Measurements from ENCODE around the gene SOD1.
"Not testable (repeated sequence)": the region's sequence is repeated elsewhere in the genome, so short reads cannot be mapped to it uniquely, and the experiment has no call there.

Gene SOD1

DNA sequence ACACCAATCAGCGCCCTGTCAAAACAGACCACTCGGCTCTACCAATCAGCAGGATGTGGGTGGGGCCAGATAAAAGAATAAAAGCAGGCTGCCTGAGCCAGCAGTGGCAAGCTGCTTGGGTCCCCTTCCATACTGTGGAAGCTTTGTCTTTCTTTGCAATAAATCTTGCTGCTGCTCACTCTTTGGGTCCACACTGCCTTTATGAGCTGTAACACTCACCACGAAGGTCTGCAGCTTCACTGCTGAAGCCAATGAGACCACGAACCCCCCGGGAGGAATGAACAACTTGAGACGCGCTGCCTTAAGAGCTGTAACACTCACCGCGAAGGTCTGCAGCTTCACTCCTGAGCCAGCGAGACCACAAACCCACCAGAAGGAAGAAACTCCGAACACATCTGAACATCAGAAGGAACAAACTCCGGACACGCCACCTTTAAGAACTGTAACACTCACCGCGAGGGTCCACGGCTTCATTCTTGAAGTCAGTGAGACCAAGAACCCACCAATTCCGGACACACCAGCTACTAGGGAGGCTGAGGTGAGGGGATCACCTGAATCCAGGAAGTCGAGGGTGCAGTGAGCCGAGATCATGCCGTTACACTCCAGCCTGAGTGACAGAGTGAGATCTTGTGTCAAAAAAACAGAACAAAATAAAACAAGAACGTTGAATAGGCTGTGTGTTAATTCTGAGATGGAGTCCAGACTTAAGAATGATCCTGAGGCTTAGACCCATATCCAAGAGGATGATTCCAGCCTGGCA, 4.5 kb upstream of the SOD1 start:
- DNase-seq (ENCODE audit: low spot score), result not testable (repeated sequence)

DNA sequence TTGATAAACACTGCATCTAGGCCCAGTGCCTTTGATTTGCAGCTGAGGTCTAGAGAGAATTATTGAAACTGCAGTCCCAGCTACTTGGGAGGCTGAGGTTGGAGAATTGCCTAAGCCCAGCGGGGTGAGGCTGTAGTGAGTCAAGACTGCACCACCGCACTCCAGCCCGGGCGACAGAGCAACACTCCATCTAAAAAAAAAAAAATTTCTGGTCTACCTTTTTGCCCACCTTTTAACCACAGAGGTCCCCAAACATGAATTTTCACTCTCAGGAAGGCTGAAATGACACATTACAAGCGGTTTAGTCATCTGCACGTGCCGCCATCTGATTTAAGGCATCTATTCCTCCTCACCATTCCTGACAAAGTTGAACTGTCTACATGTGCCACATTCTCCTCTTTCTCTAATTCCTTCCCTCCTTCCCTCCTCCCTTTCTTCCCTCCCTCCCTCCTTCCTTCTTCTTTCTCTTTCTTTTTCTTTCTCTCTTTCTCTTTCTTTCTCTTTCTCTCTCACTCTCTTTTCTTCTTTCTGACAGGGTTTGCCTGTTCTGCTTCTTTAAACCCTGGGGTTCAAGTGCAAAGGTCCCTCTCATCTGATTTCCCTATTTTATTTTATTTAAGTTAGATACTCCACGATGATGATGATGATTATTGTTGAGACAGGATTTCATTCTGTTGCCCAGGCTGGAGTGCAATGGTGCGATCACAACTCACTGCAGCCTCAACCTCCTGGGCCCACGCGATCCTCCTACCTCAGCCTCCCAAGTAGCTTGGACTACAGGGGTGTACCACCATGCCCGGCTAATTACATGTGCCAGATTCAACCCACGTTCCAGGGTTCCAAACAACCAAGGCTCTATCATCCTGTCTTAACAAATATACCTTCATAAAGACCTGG, 3.0 kb upstream of the SOD1 start:
- no peak for DNase-seq (ENCODE audit: low spot score)

DNA sequence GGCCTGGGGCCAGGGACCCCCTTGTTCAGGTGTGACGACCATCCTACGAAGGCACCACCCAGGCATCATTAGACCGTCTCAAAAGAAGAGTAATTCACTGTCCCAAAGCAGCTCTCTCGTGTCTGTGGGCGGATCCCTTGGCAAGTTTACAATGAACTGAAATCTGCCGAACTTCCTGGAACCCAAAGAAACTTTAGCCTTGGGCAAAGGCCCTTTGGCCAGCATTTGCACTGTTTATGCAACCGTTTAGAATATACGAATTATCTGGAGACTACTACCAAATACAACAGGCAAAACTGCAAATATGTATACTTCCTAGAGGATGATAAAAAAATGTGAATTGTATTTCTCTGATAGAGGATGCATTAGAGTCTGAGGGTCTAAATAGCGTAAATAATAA, 1.4 kb upstream of the SOD1 start:
- no peak for DNase-seq (ENCODE audit: low spot score)

DNA sequence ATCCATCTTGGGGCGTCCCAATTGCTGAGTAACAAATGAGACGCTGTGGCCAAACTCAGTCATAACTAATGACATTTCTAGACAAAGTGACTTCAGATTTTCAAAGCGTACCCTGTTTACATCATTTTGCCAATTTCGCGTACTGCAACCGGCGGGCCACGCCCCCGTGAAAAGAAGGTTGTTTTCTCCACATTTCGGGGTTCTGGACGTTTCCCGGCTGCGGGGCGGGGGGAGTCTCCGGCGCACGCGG, 282 bp upstream of the SOD1 start:
- no peak for DNase-seq (ENCODE audit: low spot score)

- peak; percentile 35 for DNase-seq (ENCODE audit: low spot score)
These were observed 719 bp downstream of the SOD1 start for GRCh38 chr21:31660259-31660565.

GRCh38 chr21:31660591-31660990, 1.1 kb downstream of the SOD1 start:
- peak; percentile 21 for DNase-seq (ENCODE audit: low spot score)

DNA sequence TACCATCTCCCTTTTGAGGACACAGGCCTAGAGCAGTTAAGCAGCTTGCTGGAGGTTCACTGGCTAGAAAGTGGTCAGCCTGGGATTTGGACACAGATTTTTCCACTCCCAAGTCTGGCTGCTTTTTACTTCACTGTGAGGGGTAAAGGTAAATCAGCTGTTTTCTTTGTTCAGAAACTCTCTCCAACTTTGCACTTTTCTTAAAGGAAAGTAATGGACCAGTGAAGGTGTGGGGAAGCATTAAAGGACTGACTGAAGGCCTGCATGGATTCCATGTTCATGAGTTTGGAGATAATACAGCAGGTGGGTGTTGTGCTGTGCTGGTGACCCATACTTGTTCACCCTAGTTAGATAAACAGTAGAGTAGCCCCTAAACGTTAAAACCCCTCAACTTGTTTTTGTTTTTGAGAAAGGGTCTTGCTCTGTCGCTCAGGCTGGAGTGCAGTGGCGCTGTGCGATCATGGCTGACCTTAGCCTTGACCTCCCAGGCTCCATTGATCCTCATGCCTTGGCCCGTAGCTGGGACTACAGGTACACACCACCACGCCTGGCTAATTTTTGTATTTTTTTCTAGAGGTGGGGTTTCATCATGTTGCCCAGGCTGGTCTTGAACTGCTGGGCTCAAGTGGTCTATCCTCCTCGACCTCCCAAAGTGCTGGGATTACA, 4.2 kb downstream of the SOD1 start:
- no peak for DNase-seq (ENCODE audit: low spot score)

DNA sequence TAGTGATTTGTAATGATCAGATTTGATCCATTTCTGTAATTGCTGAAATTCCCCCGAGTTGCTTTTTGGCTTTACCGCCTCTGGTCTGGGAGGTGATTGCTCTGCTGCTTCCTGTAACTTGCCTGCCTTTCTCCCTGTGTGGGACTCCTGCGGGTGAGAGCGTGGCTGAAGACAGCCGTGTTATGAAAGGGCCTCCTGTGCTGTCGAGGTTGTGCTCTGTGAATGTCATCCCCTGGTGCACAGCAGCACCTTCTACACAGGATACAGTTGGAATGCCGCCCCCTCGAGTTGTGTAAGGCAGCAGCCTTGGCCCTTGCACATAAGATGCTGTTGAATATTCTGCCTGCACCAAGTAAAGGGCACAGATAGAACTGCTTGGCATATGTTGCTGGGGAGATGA, 5.9 kb downstream of the SOD1 start:
- no peak for DNase-seq (ENCODE audit: low spot score)

DNA sequence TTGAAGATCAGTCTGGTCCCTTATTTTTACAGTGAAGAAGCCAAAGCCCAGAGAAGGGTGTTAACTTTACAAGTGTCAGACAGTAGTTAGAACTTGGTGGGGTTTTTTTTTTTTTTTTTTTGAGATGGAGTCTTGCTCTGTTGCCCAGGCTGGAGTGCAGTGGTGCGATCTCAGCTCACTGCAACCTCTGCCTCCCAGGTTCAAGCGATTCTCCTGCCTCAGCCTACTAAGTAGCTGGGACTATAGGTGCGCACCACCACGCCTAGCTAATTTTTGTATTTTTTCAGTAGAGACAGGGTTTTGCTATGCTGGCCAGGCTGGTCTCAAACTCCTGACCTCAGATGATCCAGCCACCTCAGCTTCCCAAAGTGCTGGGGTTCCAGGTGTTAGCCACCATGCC, 6.4 kb downstream of the SOD1 start:
- not testable (repeated sequence) for DNase-seq (ENCODE audit: low spot score)

GRCh38 chr21:31666445-31667010, 7.0 kb downstream of the SOD1 start:
- DNase-seq (ENCODE audit: low spot score), result no peak

DNA sequence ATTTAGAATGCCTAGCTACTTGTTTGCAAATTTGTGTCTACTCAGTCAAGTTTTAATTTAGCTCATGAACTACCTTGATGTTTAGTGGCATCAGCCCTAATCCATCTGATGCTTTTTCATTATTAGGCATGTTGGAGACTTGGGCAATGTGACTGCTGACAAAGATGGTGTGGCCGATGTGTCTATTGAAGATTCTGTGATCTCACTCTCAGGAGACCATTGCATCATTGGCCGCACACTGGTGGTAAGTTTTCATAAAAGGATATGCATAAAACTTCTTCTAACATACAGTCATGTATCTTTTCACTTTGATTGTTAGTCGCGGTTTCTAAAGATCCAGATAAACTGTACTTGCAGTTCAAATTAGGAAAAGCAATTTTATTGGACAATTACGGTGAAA, 7.6 kb downstream of the SOD1 start:
- DNase-seq (ENCODE audit: low spot score), result no peak

DNA sequence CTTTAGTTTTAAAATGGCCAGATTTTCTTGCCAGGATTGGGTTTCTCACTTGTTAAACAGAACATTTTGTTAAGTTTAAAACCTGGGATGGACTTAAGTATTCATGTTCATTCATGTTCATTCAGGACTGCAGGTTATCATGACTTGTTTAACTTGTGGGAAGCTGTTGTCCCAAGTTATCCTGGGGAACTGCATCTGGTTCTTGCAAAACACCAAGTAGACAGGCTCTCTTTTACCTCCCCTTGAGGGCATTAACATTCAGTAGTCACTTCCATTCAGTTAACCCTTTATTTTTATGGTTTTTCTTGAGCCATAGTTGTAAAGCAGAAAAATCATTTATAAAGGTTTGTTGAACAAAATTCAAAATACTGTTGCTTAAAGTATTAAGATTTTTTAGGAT, 8.1 kb downstream of the SOD1 start:
- DNase-seq (ENCODE audit: low spot score), result no peak

DNA sequence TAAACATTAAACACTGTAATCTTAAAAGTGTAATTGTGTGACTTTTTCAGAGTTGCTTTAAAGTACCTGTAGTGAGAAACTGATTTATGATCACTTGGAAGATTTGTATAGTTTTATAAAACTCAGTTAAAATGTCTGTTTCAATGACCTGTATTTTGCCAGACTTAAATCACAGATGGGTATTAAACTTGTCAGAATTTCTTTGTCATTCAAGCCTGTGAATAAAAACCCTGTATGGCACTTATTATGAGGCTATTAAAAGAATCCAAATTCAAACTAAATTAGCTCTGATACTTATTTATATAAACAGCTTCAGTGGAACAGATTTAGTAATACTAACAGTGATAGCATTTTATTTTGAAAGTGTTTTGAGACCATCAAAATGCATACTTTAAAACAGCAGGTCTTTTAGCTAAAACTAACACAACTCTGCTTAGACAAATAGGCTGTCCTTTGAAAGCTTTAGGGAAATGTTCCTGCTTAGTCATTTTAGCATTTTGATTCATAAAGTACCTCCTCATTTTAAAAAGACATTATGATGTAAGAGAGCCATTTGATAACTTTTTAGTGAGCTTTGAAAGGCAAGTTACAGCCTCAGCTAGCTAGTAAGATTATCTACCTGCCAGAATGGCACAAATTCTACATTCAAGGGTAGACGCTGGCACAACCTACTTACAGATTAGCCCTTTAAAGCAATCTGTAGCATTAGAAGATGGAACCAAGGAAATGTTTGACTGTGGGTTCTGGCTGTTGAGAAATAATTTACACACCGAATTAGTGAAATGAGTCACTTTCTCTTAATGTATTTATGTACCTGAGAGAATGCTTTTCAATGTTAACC, 9.4 kb downstream of the SOD1 start:
- DNase-seq (ENCODE audit: low spot score), result no peak

DNA sequence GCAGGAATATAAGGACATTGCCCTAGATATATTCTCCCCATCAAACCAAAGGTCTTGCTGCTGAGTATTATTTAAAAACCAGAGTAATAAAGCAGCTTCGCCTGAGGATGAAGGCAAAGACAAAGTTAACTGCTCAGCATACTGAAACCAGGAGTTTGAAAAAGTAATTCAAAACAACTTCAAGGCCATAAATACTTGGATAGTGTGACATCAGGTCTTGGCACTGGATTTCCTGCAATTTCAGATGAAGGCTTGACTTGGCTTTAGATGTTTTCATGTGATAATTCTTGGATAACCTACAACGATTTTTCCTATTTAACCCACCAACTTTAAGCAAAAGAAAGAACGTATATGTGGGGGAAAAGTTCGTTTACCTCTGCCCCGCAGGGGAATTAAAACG, 10.6 kb downstream of the SOD1 start:
- no peak for DNase-seq (ENCODE audit: low spot score)

DNA sequence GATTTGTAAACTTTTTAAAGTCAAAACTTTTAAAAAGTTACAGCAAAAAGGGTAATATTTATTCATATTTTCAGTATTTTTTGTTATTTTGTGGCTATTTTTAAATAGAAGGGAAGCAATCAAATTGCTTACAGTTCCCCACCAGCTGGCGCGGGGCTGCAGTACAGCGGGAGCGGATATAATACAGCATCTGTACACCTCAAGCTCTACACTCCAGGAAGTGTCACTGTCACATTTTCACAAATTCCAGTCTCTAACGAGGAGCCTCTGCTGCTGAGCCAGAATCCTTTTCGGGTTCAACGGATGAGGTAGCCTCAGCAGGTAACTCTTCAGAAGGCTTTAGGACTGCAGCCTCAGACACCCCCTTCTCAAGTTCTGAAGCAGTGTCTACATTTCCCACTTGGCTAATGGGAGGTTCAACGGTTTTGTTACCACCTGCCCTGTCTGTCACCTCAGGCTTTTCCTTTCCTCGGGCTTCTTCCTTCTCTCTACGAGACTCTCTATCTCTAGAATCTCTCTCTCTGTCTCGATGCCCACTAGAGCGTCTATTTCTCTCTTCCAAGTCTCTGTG, 11.7 kb downstream of the SOD1 start:
- no peak for DNase-seq (ENCODE audit: low spot score)

GRCh38 chr21:31671931-31672330, 12.4 kb downstream of the SOD1 start:
- DNase-seq (ENCODE audit: low spot score), result no peak

DNA sequence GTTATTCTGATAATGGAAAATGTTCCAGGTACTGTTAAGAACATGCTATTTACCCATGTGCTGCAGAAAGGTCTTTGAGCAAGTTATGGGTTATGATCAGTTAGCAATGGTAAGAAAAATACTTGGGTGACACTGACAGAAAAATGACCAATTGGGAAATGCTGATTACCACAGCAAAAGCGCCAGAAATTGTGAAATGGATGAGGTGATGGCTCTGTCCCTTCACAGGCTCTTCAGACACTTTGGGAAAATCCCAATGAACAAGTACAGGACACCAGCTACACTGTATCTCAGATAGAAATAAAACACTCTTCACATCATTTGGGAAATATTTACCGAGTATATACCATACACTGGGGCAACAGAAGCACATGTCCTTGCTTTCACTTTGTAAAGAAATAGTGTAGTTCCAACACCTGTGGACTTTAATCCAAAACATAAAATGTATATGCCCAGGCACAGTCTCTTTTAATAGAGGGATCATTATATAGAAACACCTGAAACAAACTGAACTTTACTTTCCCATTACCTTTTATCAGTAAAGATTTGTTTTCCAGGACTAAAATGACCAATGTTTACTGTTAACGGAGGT, 13.9 kb downstream of the SOD1 start:
- DNase-seq (ENCODE audit: low spot score), result no peak

DNA sequence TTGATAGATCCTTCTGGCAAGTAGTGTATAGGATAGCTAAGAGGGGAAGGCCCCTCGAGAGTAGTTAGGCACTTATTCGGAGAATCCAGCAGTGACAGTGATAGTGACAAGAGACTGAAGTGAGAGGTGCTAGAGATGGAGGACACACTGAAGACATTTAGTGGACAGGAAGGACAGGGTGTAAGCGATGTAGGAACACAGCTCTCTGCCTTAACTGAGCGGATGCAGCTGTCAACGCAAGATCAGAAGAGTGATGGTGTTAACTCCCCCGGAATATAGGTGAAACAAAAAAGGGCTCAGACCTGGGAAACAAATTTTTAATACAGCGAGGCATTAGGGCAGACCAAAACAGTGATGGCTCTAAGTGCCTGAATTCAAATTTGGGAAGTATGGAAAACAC, 15.8 kb downstream of the SOD1 start:
- DNase-seq (ENCODE audit: low spot score), result no peak

GRCh38 chr21:31675960-31676359, 16.5 kb downstream of the SOD1 start:
- no peak for DNase-seq (ENCODE audit: low spot score)

- DNase-seq (ENCODE audit: low spot score), result no peak
These were observed 17.6 kb downstream of the SOD1 start for GRCh38 chr21:31677047-31677446.

DNA sequence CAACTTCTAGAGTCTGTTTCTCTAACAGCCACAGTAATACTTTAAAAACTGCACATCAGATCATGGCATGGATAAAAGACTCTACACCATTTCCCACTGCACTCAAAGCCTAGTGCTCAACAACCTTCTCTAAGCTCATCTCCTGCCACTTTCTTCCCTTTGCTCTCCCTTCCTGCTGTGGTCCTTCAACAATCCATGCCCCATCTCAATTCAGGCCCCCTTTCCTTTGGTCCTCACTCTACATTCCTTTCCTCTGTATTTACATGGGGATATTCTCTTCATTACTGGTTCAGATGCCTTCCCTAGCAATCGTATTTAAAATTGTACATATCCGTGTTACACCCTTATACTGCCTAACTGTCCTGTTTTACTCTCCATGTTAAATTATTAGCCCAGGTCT, 19.0 kb downstream of the SOD1 start:
- no peak for DNase-seq (ENCODE audit: low spot score)
